NCI-H524 (cell line): ENCODE data around the gene PTPRT.

Source experiments
- DNase-seq, 2 experiments: peaks; one replicate each; lab custom pipeline; 2025; lab: John Stamatoyannopoulos, UW

The PTPRT gene

DNA sequence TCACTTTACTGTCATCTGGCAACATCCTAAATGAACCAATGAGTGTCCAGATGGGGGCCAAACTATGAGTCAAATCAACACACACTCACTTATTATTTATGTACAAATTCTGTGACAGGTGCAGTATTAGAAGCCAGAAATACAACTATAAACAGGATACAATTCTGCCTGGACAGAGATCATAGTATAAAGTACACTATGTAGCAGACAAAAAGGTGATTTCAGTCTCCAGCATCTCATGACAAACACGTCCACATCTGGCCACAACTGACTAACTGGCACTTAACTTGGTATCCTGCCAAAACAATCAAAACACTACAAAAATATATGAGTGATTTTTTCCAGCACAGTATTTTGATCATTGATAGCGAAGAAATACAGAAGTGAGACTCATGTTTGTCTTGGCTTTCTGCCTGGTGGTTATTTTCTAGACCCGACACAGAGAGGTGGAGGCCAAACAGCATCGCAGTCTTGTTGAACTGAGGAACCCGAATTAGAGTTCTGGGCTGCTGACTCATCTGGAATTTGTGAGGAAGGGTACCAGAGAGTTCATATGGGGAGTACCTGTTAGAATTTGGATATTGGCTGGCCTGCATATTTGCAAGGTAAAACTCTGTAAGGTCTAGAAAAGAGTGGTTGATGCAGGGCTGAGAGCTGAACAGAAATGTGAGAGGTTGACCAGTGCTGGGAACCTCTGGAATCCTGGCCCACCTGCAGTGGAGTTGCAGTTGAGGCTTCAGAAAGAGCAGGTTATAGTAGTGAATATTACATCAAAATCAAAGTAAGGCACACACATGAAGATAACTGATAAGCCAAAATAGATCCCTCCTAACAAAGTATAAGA, 475.2 kb downstream of the PTPRT start:
- DNase-seq, result no peak

GRCh38 chr20:42708266-42708665, 481.4 kb downstream of the PTPRT start:
- DNase-seq, result no peak

GRCh38 chr20:42706759-42707158, 482.9 kb downstream of the PTPRT start:
- peak; percentile 52 to 90 for DNase-seq

DNA sequence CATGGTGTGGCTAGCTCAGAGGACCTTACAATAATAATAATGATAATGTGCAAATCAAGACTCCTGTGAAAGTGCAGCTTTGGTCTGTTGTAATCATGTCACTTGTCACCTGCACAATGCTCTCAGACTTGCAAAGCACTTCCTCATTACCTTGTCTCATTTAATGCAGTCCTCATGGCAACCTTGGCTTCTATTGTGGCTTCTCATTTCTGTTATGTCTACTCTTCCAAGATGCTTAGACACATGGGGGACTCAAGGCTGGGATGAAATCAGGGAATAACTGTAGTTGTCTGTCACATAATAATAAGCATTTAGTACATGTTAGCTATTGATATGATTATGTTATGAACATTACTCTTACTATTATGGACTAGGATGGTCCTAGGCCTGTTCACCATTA, 484.2 kb downstream of the PTPRT start:
- no peak for DNase-seq

DNA sequence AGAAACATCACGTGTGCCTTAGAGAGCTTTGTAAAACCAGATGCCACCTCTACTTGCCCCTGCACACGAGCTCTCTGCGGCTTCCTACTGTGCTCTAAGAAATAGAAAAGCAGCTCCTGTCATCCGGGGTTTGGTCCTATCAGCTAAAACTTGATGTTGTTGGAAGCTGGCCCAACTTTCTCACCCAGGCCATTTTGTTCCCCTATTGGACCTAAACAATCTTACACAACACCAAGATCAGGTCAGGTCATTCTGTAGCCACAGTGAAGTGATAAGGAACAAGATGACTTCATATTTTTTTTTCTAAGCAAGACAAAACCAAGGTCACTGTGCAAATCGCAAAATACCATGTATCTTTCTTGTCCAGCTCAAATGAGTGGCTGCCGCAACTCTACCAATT, 486.0 kb downstream of the PTPRT start:
- DNase-seq, result no peak

- DNase-seq, result no peak
These were observed 487.8 kb downstream of the PTPRT start for GRCh38 chr20:42701948-42702347.

GRCh38 chr20:42700372-42700771, 489.3 kb downstream of the PTPRT start:
- DNase-seq, result no peak

DNA sequence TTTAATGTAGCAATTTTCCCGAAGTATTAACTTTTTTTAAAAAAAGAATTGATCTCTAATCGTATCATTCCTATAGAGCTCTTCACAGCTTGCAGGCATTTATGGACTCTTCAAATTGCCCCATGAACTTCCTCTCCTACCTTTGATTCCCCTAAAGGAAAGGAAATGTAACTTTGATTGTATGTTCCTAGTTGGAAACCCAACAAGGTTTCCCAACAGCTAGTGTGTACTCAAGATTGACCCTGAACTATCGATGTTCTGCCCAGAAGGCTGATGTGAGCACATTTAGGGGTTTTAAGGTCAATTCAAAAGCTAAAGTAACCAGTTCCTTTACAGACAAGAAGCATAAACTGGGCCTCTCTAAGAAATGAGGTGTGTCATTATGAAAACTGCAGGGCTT, 491.7 kb downstream of the PTPRT start:
- DNase-seq, result no peak

DNA sequence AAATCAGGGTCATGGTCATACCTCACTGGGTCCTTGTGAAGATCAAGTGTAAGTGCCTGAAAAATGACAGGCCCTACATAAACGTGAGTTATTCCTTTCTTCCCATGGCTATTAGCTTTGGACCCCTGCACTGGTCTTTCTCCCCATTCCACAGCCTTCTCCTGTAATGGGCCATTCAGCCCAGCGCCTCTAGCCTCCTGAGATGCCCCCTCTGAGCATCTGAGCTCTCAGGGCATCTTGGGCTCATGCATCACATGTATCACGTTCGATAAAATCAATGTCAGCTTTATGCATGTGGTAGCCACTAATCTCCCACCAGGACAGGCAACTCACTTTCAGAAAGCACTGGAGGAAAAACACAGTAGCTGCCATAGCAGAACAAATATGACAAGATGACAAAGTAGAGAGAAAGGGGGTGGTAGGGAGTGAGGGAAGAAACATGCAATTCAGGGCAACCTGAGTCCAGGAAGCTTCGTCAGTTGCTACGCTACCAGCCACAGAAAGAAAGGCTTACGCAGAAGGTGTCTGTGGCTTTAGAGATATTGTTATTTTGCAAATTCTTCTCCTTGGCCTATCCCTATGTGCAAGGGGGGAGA, 498.8 kb downstream of the PTPRT start:
- DNase-seq, result no peak

- DNase-seq, result no peak
These were observed 501.1 kb downstream of the PTPRT start for GRCh38 chr20:42688576-42688975.

- DNase-seq, result no peak
These were observed 503.6 kb downstream of the PTPRT start for GRCh38 chr20:42686057-42686456.

DNA sequence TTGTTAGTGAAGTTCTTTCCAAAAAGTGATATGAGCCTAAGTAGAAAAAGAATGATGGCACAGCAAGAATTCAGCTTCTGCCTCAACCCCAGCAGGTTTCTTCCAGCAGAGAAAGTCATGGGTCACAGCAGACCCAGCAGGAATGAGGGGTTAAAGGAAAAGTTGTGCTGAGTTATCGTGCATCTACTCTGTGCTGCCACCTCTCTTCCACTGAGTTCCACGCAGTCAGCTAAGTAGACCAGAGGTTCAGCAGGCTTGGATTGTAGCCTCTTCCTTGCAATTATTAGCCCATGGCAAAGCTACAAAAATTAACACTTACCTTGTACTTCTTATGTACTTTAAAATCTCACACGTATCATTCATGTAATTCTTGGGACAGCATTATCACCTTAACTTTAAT, 510.8 kb downstream of the PTPRT start:
- DNase-seq, result no peak

- no peak for DNase-seq
These were observed 533.6 kb downstream of the PTPRT start for GRCh38 chr20:42656130-42656529.

- no peak for DNase-seq
These were observed 537.4 kb downstream of the PTPRT start for GRCh38 chr20:42652266-42652665.

GRCh38 chr20:42650191-42650746, 539.4 kb downstream of the PTPRT start:
- no peak for DNase-seq

- no peak for DNase-seq
These were observed 540.0 kb downstream of the PTPRT start for GRCh38 chr20:42649748-42650147.

DNA sequence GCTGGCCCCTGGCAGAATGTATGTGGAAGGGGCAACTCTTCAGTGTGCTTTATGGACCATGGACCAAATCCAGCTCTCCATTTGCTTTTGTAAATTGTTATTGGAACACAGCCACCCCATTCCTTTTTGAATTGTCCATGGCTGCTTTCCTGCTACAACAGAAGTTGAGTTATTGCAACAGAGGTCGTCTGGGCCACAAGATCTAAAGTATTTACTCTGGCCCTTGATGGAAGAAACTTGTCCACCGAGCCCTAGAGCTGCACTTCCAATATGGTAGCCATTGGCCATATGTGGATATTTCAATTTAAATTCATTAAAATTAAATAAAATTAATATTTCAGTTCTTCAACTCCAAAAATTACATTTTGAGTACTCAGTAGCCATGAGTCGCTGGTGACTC, 543.5 kb downstream of the PTPRT start:
- DNase-seq, result no peak

DNA sequence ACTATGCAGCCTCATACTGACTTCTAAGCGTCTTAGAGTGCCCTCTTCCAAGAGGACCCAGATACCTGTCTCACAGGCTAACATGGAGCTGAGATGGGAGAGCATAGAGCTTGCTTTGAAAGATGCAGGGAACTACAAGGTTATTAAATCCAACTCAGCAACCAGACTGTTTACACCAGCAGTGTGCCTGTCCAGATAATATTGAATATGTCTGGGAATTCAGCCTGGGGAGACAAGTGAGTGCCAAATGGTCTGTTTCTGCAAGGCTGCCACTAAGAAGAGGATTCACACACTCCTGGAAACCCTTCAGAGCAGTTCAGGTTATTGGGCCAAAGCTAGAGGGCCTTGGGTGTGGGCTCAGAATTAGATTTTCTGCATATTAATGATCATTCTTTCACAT, 547.8 kb downstream of the PTPRT start:
- no peak for DNase-seq

DNA sequence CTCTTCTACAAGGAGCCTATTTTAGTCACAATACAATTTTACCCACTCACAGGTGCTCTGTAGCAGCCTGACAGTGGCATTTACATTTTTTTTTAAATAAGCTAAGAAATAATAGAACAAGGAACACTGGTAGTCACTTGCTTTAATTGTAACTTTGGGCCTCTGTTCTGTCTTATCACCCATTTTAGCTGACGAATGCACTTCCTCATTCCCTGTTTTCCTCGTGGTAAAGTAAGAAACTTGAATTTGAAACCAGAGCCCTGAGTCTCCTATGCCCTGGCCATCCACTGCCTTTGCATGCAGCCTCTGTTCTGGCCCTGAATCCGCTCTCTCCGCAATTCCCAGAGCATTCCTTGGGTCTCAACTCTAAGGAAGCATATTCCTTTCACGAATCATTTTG, 550.6 kb downstream of the PTPRT start:
- no peak for DNase-seq

DNA sequence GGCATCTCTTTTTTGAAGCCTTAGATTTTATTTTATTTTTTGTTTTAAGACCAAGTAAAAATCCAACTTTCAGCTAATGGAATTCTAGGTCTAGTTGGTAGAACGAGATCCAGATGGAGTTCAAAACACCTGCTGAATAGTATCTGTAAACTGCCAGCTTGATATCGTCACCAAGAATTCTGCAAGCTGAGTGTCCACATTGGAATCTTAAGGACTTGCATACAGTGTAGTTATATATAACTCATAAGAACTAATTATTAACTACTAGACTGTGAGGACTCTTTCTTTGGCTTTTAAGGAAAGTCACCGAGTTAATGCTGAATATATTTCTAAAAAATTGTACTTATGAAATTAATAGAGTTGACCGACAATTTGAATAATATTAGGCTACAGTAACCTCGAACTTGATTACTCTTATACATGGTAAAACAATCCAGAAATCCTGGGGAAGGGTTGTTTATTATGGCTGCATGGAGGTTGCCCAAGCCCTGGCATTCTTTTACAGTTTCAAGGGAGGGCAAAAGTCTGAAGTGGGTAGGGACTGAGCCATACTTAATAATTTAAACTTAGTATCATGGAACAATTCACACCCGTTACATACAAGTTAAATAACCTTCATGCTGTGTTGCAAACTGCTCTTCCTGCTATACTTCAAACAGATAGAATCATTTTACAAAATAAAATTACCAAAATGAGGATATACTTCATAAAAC, 553.9 kb downstream of the PTPRT start:
- DNase-seq, result no peak

GRCh38 chr20:42634156-42634555, 555.5 kb downstream of the PTPRT start:
- no peak for DNase-seq

GRCh38 chr20:42628683-42629082, 561.0 kb downstream of the PTPRT start:
- DNase-seq, result no peak

DNA sequence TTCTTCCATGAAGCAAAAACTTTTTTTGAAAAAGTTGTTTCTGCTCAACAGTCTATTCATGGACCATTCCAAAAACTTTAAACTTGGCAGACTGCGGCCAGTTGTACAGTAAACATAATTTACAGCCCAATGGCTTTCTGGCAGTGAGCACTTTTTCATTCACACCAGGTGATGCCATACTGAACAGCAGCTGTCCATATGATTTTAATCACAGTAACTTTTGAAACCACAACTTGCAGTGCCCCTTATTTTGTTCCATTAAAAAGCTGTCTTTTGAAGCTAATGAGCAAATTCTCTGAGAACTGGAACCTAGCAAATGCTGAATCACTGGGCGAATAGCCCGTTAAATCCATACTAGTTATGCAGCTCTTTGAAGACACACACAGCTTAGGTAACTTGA, 576.6 kb downstream of the PTPRT start:
- peak in 1 of 2 experiments; percentile 49 for DNase-seq
